ENCODE measurements around the gene DNAJC3. TPM values are rescaled to one million over a fixed set of nuclear protein-coding genes. Genes with fewer than 3 reads are reported as not detected.

The DNAJC3 gene
- total RNA-seq, 1 donor from 2014 or later, result 72.7 TPM

DNA sequence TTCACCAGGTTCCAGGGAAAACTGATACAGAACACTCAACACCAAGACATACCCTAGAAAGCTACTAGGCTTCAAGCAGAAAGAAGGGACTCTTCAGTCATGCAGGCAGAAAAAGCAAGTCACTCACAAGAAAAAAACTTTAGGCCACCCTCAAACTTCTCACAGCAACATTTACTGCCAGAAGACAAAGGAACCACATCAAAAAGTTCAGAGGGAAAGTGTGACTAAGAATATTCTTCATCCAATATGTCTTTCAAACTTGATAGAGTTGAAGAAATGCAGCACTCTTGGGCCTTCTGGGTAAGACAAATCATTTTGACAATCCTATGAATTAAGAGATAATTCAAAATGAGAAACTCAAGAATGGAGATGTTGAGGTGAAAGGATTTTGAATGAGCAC is 40.1 kb upstream of the DNAJC3 start:
- no peaks in the 10 kb centered on the region for H3K36me3 ChIP-seq (ENCODE audit: control insufficient read depth, insufficient read depth, low read length)
- TF ChIP-seq, protein P1, sequence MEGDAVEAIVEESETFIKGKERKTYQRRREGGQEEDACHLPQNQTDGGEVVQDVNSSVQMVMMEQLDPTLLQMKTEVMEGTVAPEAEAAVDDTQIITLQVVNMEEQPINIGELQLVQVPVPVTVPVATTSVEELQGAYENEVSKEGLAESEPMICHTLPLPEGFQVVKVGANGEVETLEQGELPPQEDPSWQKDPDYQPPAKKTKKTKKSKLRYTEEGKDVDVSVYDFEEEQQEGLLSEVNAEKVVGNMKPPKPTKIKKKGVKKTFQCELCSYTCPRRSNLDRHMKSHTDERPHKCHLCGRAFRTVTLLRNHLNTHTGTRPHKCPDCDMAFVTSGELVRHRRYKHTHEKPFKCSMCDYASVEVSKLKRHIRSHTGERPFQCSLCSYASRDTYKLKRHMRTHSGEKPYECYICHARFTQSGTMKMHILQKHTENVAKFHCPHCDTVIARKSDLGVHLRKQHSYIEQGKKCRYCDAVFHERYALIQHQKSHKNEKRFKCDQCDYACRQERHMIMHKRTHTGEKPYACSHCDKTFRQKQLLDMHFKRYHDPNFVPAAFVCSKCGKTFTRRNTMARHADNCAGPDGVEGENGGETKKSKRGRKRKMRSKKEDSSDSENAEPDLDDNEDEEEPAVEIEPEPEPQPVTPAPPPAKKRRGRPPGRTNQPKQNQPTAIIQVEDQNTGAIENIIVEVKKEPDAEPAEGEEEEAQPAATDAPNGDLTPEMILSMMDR (IDR thresholded peaks at IDR 0.05; ENCODE audit: insufficient read depth, low read length, severe bottlenecking), result no peak
- no peak for DNase-seq (ENCODE audit: low read depth)
- FAIRE-seq, result no peak
- no peak overlapping the region for H3K4me3 ChIP-seq (ENCODE audit: low read depth, low read length)
- no peaks in the 10 kb centered on the region for H3K27me3 ChIP-seq (ENCODE audit: control insufficient read depth, insufficient read depth, low read length)

DNA sequence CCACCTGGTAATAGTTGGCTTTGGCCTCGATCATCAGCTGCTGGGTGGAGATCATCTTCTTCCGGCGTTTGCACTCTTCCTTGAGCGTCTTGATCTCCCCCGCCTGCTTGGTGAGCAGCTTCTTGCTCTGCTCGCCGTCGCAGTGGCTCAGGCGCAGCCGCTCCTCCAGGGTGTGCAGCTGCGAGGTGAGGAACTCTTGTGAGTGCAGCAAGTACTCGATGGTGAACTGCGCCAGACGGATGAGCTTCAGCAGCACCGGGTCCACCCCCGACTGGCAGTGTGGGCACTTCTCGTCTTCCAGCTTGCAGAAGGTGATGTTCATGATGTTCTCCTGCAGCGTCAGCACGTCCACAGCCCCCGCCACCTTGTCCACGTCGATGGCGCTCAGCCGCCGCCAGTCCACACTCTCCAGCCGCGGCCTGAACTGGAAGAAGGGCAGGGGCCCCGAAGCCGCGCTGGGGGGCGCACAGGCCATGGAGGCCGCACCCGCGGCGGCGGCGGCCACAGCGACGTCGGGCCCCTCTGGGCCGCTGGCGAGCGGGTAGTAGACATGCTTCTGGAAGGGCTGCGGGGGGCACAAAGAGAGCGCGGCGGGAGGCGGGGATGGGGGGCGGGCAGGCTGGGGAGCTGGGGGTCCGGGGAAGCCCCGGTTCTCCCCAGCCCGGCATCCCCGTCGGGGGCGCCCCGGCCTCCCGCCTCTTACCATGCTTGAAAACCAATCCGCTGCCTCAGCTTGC is 35.5 kb upstream of the DNAJC3 start:
- TF ChIP-seq, protein P1 (IDR thresholded peaks at IDR 0.05; ENCODE audit: insufficient read depth, low read length, severe bottlenecking), result no peak
- peaks cover 2% of the 10 kb centered on the region for H3K27me3 ChIP-seq (ENCODE audit: control insufficient read depth, insufficient read depth, low read length)
- no peak for DNase-seq (ENCODE audit: low read depth)
- H3K4me3 ChIP-seq (ENCODE audit: low read depth, low read length), result peak overlapping the region; percentile 31
- no peak for FAIRE-seq
- H3K36me3 ChIP-seq (ENCODE audit: control insufficient read depth, insufficient read depth, low read length), result no peaks in the 10 kb centered on the region

- DNase-seq (ENCODE audit: low read depth) (no peak), FAIRE-seq (no peak)
- TF ChIP-seq, protein P1 (IDR thresholded peaks at IDR 0.05; ENCODE audit: insufficient read depth, low read length, severe bottlenecking), result no peak
- H3K27me3 ChIP-seq (ENCODE audit: control insufficient read depth, insufficient read depth, low read length), result peaks cover 2% of the 10 kb centered on the region
- H3K36me3 ChIP-seq (ENCODE audit: control insufficient read depth, insufficient read depth, low read length), result no peaks in the 10 kb centered on the region
- H3K4me3 ChIP-seq (ENCODE audit: low read depth, low read length), result peak overlapping the region; percentile 31
Measured at GRCh38 chr13:95642028-95642621, 34.8 kb upstream of the DNAJC3 start.

GRCh38 chr13:95642999-95643398 is 33.9 kb upstream of the DNAJC3 start:
- DNase-seq (ENCODE audit: low read depth), result no peak
- TF ChIP-seq, protein P1 (IDR thresholded peaks at IDR 0.05; ENCODE audit: insufficient read depth, low read length, severe bottlenecking), result no peak
- H3K4me3 ChIP-seq (ENCODE audit: low read depth, low read length), result no peak overlapping the region
- H3K36me3 ChIP-seq (ENCODE audit: control insufficient read depth, insufficient read depth, low read length), result no peaks in the 10 kb centered on the region
- peaks cover 2% of the 10 kb centered on the region for H3K27me3 ChIP-seq (ENCODE audit: control insufficient read depth, insufficient read depth, low read length)
- FAIRE-seq, result no peak

DNA sequence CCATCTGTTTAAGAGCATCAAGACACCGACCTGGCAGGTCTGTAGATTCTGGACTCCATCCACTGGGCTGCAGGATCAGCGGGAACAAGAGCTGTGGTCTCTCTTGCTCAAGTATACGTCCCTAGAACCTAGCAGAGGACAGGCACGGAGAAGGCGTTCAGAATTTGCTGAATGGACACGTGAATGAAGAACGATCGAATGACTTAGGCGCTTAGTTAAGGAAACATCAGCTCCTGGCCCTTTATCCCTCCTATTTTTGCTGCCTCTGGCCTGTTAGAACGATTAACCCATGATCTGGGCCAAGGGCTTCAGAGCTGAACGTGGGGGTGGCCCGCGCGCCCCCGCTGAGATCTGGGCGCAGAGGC is 33.4 kb upstream of the DNAJC3 start:
- TF ChIP-seq, protein P1 (IDR thresholded peaks at IDR 0.05; ENCODE audit: insufficient read depth, low read length, severe bottlenecking), result no peak
- no peaks in the 10 kb centered on the region for H3K36me3 ChIP-seq (ENCODE audit: control insufficient read depth, insufficient read depth, low read length)
- DNase-seq (ENCODE audit: low read depth) (no peak), FAIRE-seq (no peak)
- H3K4me3 ChIP-seq (ENCODE audit: low read depth, low read length), result peak overlapping the region; percentile 43
- H3K27me3 ChIP-seq (ENCODE audit: control insufficient read depth, insufficient read depth, low read length), result peaks cover 2% of the 10 kb centered on the region

Measured in bronchial epithelial cell (primary cell).